K562 (cell line): ENCODE data around the gene TMC4.

Experiments used
- BACH1 ChIP-seq: fragments of 200-800 bp; sonication (Bioruptor generic); IDR thresholded peaks from 2 replicates; pipeline ENCODE4 v1.6.1; 2016; ENCODE audit warnings: missing genetic modification characterization, missing compliant biosample characterization
- FOXM1 ChIP-seq, 2 experiments: fragments of 450-650 bp in 1 of 2; sonication (generic) in 1 of 2; formaldehyde crosslinking in 1 of 2; IDR thresholded peaks; 2 replicates each; pipeline versions ENCODE4 v1.6.1 to v1.9.0; 2017 to 2022; ENCODE audit warnings: low read depth in 2 of 2, mild to moderate bottlenecking in 2 of 2, missing genetic modification reagents in 1 of 2, moderate library complexity in 1 of 2
- HDGF ChIP-seq: fragments of 450-650 bp; IDR thresholded peaks from 2 replicates; pipeline ENCODE4 v1.6.1; 2016
- HNRNPL ChIP-seq: fragments of 200-400 bp; formaldehyde crosslinking; IDR thresholded peaks from 2 replicates; pipeline ENCODE4 v1.6.1; 2017; ENCODE audit warnings: low read depth, mild to moderate bottlenecking, low read length
- JUNB ChIP-seq: fragments of 450-650 bp; formaldehyde crosslinking; conservative IDR thresholded peaks from 2 replicates; pipeline ENCODE4 v1.4.0; 2020; ENCODE audit warnings: mild to moderate bottlenecking
- NFRKB ChIP-seq: fragments of 450-650 bp; IDR thresholded peaks from 2 replicates; pipeline ENCODE4 v1.6.1; 2016; ENCODE audit warnings: low read depth
- RAD21 ChIP-seq, 2 experiments: fragments of 250-450 bp in 1 of 2; fragments of 450-650 bp in 1 of 2; sonication (Bioruptor Pico) in 1 of 2; formaldehyde crosslinking in 1 of 2; IDR thresholded peaks in 1 of 2; conservative IDR thresholded peaks in 1 of 2; 2 replicates each; pipeline versions ENCODE4 v1.4.0 to v1.8.0; 2020 to 2022; ENCODE audit warnings: mild to moderate bottlenecking in 2 of 2, moderate library complexity in 1 of 2
- RAD51 ChIP-seq: fragments of 450-650 bp; IDR thresholded peaks from 2 replicates; pipeline ENCODE4 v1.7.1; 2016; ENCODE audit warnings: low read depth, mild to moderate bottlenecking, borderline replicate concordance
- TARDBP ChIP-seq: fragments of 450-650 bp; IDR thresholded peaks from 2 replicates; pipeline ENCODE4 v1.6.1; 2016
- ZBED1 ChIP-seq: IDR thresholded peaks from 2 replicates; pipeline ENCODE4 v1.6.1; 2014
- TF ChIP-seq, protein P1 (sequence below), 3 experiments: IDR thresholded peaks in 2 of 3; conservative IDR thresholded peaks in 1 of 3; 2 replicates each; pipeline ENCODE4 v1.5.1; 2011 to 2012; ENCODE audit warnings: low read length in 3 of 3, mild to moderate bottlenecking in 3 of 3, control low read depth in 2 of 3, improper control_type of control experiment in 1 of 3, inconsistent platforms in 1 of 3, low read depth in 1 of 3, mixed read lengths in 1 of 3, moderate library complexity in 1 of 3; ENCODE audit not compliant: insufficient read depth in 2 of 3
- TF ChIP-seq, protein P2 (sequence below): sonication (generic); formaldehyde crosslinking; IDR thresholded peaks from 2 replicates; pipeline ENCODE4 v1.8.1; 2022; ENCODE audit warnings: missing genetic modification reagents
- TF ChIP-seq, protein P3 (sequence below), 2 experiments: fragments of 450-650 bp; IDR thresholded peaks; 2 replicates each; pipeline ENCODE4 v1.6.1; 2016; ENCODE audit warnings: mild to moderate bottlenecking in 2 of 2, borderline replicate concordance in 1 of 2, low read depth in 1 of 2, moderate library complexity in 1 of 2

DNA sequence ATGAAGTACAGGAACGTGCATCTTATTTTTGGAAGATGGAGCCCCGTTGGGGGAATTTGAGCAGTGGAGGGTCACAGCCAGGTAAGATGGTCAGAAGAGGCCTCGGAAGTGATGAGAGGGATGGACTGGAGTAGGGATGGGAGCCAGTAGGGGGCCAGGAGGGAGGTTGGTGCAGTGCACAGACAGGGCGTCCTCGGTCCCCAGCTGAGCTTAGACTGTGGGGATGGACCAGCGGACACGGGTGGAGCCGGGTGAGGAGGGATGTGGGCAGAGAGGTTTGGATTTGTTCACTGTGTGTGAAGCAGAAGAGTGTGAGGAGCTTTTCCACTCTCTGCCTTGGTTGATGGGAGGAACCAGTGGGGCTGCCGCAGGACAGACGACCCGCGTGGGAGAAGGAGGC lies 38.3 kb upstream of the TMC4 start:
- TF ChIP-seq HNRNPL (no peak), ZBED1 (no peak), RAD21 (CRISPR knock-in tag; conservative IDR thresholded peaks at IDR 0.05 in 1 of 2, IDR thresholded peaks at IDR 0.05 in 1 of 2) (no peak), NFRKB (no peak), BACH1 (no peak), TARDBP (no peak), RAD51 (no peak), FOXM1 (IDR thresholded peaks at IDR 0.05; ENCODE audit: low read depth) (no peak), FOXM1 (CRISPR knock-in tag; IDR thresholded peaks at IDR 0.05; ENCODE audit: low read depth) (0 out of 2 replicates have a peak, but pooled peaks have one; percentile 63), JUNB (CRISPR knock-in tag) (no peak), HDGF (no peak)
- TF ChIP-seq, protein P1, sequence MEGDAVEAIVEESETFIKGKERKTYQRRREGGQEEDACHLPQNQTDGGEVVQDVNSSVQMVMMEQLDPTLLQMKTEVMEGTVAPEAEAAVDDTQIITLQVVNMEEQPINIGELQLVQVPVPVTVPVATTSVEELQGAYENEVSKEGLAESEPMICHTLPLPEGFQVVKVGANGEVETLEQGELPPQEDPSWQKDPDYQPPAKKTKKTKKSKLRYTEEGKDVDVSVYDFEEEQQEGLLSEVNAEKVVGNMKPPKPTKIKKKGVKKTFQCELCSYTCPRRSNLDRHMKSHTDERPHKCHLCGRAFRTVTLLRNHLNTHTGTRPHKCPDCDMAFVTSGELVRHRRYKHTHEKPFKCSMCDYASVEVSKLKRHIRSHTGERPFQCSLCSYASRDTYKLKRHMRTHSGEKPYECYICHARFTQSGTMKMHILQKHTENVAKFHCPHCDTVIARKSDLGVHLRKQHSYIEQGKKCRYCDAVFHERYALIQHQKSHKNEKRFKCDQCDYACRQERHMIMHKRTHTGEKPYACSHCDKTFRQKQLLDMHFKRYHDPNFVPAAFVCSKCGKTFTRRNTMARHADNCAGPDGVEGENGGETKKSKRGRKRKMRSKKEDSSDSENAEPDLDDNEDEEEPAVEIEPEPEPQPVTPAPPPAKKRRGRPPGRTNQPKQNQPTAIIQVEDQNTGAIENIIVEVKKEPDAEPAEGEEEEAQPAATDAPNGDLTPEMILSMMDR (IDR thresholded peaks at IDR 0.05 in 2 of 3, conservative IDR thresholded peaks at IDR 0.05 in 1 of 3; ENCODE audit: insufficient read depth in 2 of 3, low read depth in 1 of 3, low read length in 3 of 3), result 0 out of 6 replicates have a peak, but pooled peaks of 1 of the 3 experiments have one; percentile 14
- TF ChIP-seq, protein P2, sequence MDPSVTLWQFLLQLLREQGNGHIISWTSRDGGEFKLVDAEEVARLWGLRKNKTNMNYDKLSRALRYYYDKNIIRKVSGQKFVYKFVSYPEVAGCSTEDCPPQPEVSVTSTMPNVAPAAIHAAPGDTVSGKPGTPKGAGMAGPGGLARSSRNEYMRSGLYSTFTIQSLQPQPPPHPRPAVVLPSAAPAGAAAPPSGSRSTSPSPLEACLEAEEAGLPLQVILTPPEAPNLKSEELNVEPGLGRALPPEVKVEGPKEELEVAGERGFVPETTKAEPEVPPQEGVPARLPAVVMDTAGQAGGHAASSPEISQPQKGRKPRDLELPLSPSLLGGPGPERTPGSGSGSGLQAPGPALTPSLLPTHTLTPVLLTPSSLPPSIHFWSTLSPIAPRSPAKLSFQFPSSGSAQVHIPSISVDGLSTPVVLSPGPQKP, result no peak
- TF ChIP-seq, protein P3, sequence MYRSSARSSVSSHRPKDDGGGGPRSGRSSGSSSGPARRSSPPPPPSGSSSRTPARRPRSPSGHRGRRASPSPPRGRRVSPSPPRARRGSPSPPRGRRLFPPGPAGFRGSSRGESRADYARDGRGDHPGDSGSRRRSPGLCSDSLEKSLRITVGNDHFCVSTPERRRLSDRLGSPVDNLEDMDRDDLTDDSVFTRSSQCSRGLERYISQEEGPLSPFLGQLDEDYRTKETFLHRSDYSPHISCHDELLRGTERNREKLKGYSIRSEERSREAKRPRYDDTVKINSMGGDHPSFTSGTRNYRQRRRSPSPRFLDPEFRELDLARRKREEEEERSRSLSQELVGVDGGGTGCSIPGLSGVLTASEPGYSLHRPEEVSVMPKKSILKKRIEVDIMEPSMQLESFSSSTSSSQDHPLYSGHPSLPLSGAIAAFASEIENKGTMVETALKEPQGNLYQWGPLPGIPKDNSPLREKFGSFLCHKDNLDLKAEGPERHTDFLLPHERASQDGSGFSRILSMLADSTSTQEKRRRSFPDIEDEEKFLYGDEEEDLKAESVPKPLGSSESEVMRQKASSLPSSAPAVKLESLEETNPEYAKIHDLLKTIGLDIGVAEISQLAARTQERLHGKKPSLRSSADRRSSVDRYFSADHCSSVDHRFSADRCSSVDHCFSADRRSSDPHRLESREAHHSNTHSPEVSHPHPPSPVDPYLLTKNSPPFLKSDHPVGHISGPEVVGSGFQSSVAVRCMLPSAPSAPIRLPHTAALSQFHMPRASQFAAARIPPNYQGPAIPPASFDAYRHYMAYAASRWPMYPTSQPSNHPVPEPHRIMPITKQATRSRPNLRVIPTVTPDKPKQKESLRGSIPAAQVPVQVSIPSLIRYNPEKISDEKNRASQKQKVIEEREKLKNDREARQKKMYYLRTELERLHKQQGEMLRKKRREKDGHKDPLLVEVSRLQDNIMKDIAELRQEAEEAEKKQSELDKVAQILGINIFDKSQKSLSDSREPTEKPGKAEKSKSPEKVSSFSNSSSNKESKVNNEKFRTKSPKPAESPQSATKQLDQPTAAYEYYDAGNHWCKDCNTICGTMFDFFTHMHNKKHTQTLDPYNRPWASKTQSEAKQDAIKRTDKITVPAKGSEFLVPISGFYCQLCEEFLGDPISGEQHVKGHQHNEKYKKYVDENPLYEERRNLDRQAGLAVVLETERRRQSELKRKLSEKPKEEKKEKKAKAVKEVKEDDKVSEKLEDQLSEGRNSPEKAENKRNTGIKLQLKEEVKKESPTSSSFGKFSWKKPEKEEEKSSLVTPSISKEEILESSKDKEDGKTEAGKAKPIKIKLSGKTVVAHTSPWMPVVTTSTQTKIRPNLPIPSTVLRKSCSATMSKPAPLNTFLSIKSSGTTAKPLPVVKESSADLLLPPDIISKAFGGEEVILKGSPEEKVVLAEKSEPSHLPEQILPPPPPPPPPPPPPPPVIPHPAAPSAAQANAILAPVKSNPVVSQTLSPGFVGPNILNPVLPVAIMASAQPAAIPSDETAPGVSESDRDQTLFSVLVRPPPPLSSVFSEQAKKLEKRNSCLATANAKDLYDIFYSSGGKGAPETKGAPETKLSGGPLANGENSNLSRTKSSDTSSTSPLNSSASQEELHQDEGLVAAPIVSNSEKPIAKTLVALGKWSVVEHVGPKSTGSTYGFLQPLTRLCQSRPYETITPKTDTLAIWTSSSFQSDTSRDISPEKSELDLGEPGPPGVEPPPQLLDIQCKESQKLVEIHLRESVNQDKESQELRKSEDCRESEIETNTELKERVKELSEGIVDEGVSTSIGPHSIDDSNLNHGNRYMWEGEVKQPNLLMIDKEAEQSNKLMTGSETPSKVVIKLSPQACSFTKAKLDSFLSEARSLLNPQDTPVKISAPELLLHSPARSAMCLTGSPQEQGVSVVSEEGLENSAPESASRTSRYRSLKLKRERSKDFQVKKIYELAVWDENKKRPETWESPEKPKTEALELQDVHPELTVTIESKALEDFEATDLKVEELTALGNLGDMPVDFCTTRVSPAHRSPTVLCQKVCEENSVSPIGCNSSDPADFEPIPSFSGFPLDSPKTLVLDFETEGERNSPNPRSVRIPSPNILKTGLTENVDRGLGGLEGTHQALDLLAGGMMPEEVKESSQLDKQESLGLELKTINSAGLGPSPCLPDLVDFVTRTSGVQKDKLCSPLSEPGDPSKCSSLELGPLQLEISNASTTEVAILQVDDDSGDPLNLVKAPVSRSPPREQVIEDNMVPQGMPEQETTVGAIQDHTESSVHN (IDR thresholded peaks at IDR 0.05; ENCODE audit: borderline replicate concordance in 1 of 2, low read depth in 1 of 2), result no peak
